Measurements from ENCODE around the gene CDT1. TPM values are rescaled to one million over a fixed set of nuclear protein-coding genes. Genes with fewer than 3 reads are reported as not detected.

CDT1 gene
- total RNA-seq, 4 donors from 2014 or later, result 0.33 to 1.8 (median 0.99) TPM

DNA sequence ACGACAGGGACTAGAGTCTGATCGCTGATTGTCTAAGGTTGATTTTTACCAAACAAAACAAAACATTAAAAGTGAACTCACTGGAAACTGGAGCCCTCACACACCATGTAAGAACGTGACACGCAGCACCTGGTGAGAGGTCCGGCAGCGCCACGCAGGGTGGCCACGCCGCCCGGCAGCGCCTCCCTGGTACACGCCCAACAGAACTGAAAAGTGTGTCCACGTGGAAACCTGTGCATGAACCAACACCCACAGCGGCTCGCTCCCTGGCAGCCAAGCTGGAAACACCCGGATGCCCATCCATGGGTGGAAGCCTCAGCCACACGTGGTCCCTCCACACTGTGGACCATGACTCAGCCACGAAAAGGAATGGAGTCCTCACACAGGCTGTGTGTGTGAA, 44.1 kb downstream of the CDT1 start:
- H3K4me1 ChIP-seq, result no peaks in the 10 kb centered on the region
- TF ChIP-seq, protein P1, sequence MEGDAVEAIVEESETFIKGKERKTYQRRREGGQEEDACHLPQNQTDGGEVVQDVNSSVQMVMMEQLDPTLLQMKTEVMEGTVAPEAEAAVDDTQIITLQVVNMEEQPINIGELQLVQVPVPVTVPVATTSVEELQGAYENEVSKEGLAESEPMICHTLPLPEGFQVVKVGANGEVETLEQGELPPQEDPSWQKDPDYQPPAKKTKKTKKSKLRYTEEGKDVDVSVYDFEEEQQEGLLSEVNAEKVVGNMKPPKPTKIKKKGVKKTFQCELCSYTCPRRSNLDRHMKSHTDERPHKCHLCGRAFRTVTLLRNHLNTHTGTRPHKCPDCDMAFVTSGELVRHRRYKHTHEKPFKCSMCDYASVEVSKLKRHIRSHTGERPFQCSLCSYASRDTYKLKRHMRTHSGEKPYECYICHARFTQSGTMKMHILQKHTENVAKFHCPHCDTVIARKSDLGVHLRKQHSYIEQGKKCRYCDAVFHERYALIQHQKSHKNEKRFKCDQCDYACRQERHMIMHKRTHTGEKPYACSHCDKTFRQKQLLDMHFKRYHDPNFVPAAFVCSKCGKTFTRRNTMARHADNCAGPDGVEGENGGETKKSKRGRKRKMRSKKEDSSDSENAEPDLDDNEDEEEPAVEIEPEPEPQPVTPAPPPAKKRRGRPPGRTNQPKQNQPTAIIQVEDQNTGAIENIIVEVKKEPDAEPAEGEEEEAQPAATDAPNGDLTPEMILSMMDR (IDR thresholded peaks at IDR 0.05), result no peak
- no peak for TF ChIP-seq POLR2A (IDR thresholded peaks at IDR 0.05)
- 91 to 94% methylated on average over 17 to 18 of the region's 18 CpGs for WGBS, 2 donors
- no peak overlapping the region for H3K27ac ChIP-seq
- no peak overlapping the region for H3K4me3 ChIP-seq (replicated peaks in 1 of 3)
- intact Hi-C loops (cut with DNase I), result no loop called here
- DNase-seq, result no peak
- H3K9me3 ChIP-seq, result no peaks in the 10 kb centered on the region
- H3K36me3 ChIP-seq, result no peaks in the 10 kb centered on the region
- no peaks in the 10 kb centered on the region for H3K27me3 ChIP-seq

DNA sequence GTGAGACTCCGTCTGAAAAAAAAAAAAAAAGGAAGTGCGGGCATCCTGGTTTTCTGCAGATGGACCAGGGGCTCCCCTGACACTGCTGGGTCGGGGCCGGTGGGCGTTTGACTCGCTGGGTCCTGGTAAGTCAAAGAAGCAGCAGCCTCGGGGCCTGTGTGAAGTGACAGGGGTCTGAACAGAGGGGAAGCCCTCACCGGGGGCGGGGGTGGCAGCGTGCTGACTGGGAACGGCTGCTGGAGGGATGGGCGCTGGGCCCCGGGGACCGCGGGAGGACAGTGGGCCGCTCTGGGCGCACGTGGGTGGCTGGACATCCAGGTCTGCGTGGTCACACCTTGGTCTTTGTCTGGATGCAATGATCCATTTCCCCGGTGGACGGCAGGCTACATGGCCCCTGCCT, 45.0 kb downstream of the CDT1 start:
- WGBS, 2 donors, result 91 to 92% methylated on average over 21 of the region's 21 CpGs
- no peaks in the 10 kb centered on the region for H3K9me3 ChIP-seq
- H3K36me3 ChIP-seq, result no peaks in the 10 kb centered on the region
- TF ChIP-seq, protein P1 (IDR thresholded peaks at IDR 0.05), result no peak
- TF ChIP-seq POLR2A (IDR thresholded peaks at IDR 0.05), result no peak
- H3K27me3 ChIP-seq, result no peaks in the 10 kb centered on the region
- DNase-seq, result no peak
- no peaks in the 10 kb centered on the region for H3K4me1 ChIP-seq
- intact Hi-C loops (cut with DNase I), result no loop called here
- no peak overlapping the region for H3K27ac ChIP-seq
- no peak overlapping the region for H3K4me3 ChIP-seq (replicated peaks in 1 of 3)

DNA sequence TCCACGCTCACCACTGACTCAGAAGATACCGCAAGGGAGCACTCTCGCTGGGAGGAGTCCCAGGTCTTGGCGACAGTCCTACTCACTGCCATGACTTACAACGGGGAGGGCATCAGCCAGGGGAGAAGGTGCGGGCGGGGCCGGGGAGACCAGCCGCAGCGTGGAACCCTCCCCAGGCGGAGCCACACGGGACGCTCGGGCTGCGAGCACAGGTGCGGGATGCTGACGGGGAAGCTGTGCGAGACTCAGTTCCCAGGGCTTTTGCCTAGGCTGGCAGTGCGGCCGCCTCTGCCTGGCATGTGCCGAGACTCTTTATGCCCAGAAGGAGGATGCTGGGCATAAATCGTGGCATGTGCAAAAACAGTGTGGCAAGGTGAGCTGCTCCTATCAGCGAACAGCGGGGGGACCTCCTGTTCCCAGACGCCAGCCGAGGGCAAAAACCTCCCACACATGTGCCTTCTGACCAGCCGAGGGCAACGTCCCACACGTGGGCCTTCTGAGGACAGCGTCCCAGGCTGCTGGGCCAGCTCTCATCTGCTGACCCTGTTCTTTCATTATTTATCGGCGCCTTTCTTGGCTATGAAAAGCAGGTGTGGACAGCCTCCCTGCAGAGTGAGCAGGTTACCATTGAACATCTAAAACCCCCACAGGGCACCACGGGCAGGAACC, 47.1 kb downstream of the CDT1 start:
- TF ChIP-seq, protein P1 (IDR thresholded peaks at IDR 0.05), result no peak
- TF ChIP-seq POLR2A (IDR thresholded peaks at IDR 0.05), result no peak
- intact Hi-C loops (cut with DNase I), result no loop called here
- Histone ChIP-seq H3K36me3 (no peaks in the 10 kb centered on the region), H3K27me3 (no peaks in the 10 kb centered on the region), H3K27ac (no peak overlapping the region), H3K4me3 (replicated peaks in 1 of 3) (no peak overlapping the region), H3K9me3 (no peaks in the 10 kb centered on the region), H3K4me1 (peaks cover 0 to 1% of the 10 kb centered on the region in 2 donors)
- no peak for DNase-seq
- 95 to 96% methylated on average over 30 of the region's 33 CpGs for WGBS, 2 donors

DNA sequence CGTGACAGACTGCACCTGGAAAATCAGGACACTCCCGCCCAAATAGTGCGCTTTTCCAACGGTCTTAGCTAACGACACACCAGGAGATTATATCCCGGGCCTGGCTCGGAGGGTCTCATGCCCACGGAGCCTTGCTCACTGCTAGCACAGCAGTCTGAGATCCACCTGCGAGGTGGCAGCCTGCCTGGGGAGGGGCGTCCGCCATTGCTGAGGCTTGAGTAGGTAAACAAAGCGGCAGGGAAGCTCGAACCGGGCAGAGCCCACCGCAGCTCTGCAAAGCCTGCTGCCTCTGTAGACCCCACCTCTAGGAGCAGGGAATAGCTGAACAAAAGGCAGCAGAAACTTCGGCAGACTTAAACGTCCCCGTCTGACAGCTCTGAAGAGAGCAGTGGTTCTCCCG, 48.0 kb downstream of the CDT1 start:
- Histone ChIP-seq H3K4me1 (peaks cover 7 to 8% of the 10 kb centered on the region in 2 donors), H3K36me3 (no peaks in the 10 kb centered on the region), H3K27ac (no peak overlapping the region), H3K27me3 (no peaks in the 10 kb centered on the region), H3K4me3 (replicated peaks in 1 of 3) (no peak overlapping the region), H3K9me3 (no peaks in the 10 kb centered on the region)
- no peak for DNase-seq
- intact Hi-C loops (cut with DNase I), result no loop called here
- 96 to 97% methylated on average over 19 of the region's 19 CpGs for WGBS, 2 donors
- no peak for TF ChIP-seq POLR2A (IDR thresholded peaks at IDR 0.05)
- TF ChIP-seq, protein P1 (IDR thresholded peaks at IDR 0.05), result no peak

DNA sequence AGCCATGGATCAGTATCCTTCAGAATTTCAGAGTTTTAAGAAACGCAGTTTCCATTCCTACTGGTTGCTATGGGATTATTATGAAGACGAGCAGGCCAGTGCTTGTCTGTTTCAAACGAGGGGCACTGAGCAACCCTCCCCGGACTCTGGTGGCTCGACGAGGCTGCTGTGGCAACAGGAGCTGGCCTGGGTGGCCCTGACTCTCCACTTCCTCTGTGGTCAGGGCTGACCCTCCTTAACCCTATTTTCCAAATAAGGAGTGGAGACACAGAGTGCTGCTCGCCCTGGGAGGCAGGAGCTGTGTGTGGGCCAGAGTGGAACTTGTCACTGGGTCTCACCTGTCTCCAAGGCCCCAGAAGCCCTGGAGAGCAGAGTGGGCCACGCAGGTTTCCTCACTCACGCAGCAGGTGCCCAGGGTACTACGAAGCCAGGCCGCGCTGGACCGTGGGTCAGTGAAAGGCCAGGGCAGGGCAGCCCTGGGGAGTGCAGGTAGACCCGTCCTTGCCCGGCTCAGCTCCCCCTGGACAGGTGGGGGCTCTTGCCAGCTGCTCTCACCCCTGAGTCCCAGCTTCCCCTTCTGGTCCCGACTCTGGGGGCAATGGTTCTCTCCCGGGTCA, 49.8 kb downstream of the CDT1 start:
- no peak overlapping the region for H3K4me3 ChIP-seq (replicated peaks in 1 of 3)
- H3K4me1 ChIP-seq, result peaks cover 14 to 16% of the 10 kb centered on the region in 2 donors
- WGBS, 2 donors, result 70 to 81% methylated on average over 6 to 15 of the region's 17 CpGs
- DNase-seq, result no peak
- H3K9me3 ChIP-seq, result no peaks in the 10 kb centered on the region
- no peak overlapping the region for H3K27ac ChIP-seq
- H3K27me3 ChIP-seq, result no peaks in the 10 kb centered on the region
- no peaks in the 10 kb centered on the region for H3K36me3 ChIP-seq
- intact Hi-C loops (cut with DNase I), result no loop called here
- TF ChIP-seq POLR2A (IDR thresholded peaks at IDR 0.05), result no peak
- TF ChIP-seq, protein P1 (IDR thresholded peaks at IDR 0.05), result no peak

Measured in thyroid gland (tissue), 4 donors.